22Rv1 (cell line): ENCODE data around the gene ADGRL1.

ENCODE experiments used
- ZFX ChIP-seq: fragments of 450-650 bp; IDR thresholded peaks from 2 replicates; pipeline ENCODE4 v1.6.1; 2017; ENCODE audit warnings: antibody characterized with exemption, borderline replicate concordance
- TF ChIP-seq, protein P1 (sequence below): fragments of 450-650 bp; IDR thresholded peaks from 2 replicates; pipeline ENCODE4 v1.5.1; 2017; ENCODE audit warnings: mild to moderate bottlenecking

GRCh38 chr19:14110650-14111049 lies 95.3 kb downstream of the ADGRL1 start:
- TF ChIP-seq, protein P1, sequence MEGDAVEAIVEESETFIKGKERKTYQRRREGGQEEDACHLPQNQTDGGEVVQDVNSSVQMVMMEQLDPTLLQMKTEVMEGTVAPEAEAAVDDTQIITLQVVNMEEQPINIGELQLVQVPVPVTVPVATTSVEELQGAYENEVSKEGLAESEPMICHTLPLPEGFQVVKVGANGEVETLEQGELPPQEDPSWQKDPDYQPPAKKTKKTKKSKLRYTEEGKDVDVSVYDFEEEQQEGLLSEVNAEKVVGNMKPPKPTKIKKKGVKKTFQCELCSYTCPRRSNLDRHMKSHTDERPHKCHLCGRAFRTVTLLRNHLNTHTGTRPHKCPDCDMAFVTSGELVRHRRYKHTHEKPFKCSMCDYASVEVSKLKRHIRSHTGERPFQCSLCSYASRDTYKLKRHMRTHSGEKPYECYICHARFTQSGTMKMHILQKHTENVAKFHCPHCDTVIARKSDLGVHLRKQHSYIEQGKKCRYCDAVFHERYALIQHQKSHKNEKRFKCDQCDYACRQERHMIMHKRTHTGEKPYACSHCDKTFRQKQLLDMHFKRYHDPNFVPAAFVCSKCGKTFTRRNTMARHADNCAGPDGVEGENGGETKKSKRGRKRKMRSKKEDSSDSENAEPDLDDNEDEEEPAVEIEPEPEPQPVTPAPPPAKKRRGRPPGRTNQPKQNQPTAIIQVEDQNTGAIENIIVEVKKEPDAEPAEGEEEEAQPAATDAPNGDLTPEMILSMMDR: no peak
- TF ChIP-seq ZFX: no peak
